Colon (tissue), 2 donors: ENCODE results near the gene RPS6KA2.
"Not testable (repeated sequence)": the region's sequence is repeated elsewhere in the genome, so short reads cannot be mapped to it uniquely, and the experiment has no call there.

Source experiments
- FAIRE-seq: peaks from 2 replicates; lab custom pipeline; 2012; peaks lifted over from hg19 to GRCh38; lab: Jason Lieb, UNC
- donor health status: control.
- donor health status: control.

The RPS6KA2 gene

GRCh38 chr6:166417285-166417691, 209.8 kb downstream of the RPS6KA2 start:
- no peak for FAIRE-seq

DNA sequence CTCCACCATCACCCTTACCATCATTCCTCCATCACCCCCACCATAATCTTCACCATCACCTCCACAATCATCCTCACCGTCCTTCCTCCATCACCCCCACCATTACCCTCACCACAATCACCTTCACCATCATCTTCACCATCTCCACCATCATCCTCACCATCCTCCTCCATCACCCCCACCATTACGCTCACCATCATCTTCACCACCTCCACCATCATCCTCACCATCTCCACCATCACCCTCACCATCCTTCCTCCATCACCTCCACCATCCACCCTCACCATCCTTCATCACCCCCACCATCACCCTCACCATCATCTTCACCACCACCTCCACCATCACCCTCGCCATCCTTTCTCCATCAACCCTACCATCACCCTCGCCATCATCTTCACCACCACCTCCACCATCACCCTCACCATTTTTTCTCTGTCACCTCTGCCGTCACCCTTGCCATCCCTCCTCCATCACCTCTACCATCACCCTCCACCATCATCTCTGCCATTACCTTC, 211.2 kb downstream of the RPS6KA2 start:
- FAIRE-seq: no peak

DNA sequence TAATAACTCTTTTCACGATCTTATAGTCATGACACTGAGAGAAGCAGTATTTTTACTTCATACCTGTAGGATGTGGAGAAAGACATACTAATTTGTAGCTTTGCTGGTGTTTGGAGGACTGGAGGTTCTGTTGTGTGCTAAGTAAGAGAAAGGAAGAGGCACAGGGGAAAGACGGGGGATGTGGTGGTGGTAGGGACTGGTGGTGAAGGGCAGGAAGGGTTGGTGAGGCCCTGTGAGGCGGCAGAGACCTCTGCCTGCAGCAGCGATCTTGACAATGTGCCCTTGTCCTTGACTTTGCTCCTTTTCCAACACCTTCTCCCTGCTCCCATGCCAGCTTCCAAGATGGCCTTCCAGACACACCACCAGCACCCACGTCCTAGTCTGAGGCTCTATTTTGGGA, 211.7 kb downstream of the RPS6KA2 start:
- FAIRE-seq: no peak

DNA sequence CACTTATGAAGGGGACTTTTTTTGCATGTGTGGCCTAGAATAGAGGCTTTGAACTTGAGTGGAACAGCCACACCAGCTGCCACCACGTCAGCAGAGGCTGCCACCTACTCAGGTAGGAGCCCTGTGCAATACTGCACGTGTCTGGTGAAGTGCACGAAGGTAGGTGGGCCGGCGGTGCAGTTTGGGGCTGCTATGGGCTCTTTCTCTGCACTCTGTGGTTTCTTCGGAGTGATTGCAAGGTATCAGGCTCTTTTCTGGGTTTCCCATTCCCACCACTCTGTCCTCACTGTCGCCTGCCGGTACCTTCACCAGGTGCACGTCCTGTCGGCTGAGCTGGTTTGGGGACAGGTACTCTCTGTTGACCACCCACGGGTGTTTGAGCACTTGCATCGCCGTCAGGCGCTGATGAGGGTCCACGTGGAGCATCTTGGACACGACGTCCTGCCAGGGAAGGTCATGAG, 213.5 kb downstream of the RPS6KA2 start:
- FAIRE-seq: no peak

GRCh38 chr6:166412911-166413384, 214.1 kb downstream of the RPS6KA2 start:
- no peak for FAIRE-seq

DNA sequence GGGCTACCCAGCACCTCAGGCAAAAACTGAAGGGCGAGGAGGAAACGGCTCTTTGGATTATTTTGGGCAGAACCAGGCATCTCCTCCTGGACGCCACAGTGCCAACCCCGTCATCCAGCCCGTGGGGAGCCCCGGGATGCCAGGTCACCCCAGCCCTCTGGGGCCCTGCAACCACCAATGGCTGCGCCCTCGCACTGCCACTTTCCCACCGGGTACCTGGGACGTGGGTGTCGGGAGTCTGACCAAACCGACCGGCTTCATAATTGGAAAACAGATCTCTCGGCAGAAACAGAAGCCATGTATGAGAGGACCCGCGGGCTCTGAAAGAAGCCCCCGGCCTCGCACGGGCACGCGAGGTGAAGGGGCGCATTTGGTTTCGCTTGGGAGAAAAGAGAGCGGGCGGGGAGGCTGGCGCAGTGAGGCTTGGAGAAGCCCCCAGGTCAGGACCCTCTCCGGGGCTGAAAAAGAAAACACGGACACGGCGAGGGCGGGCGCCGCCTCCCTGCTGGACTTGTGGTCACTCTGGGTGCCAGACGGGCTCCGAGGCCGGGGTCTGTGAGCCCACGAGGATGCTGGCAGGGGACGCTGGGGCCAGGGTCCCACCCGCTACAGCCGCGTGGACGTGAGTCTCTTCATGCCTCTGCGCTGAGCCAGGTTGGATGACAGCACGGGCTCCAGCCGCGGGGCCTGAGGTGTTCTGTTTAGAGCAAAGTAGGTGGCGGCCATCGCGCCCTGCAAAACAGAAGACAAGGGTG, 214.7 kb downstream of the RPS6KA2 start:
- no peak for FAIRE-seq

DNA sequence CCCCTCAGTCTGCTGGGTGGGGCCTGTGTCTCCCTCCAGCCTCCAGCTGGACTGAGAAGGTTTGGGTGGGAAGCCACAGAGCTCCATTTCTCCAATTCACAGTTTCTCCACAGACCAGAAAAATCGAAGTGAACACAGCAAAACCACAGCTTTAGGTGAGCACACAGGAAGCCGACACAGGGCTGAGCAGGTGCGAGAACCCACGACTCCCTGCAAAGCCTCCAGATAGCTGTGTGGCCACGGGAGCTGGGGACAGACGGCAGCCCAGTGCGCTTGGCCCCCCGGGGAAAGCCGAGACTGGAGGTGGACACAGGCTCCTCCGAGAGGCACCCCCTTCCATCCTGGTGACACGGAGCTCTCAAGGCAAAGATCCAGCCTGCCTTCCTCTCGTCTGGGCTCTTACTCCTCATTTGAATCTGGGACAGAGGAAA, 215.3 kb downstream of the RPS6KA2 start:
- FAIRE-seq: no peak

DNA sequence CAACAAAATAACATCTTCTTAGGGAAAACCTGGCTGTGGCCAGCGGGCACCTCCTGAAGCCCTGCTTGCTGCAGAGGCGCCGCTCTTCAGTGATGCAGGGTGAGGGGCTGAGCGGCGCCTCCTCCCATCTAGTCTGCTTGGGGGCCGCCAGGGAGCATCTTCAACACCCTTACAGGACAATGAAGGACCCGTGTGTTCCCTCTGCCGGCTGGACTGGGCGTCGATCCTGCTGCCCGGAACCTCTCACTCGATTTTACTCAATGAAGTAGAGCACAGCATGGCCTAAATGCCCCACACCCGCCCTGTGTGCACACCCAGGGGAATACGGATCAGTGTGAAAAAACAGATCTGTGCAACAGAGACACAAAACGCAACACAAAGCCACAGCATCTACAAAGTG, 215.8 kb downstream of the RPS6KA2 start:
- FAIRE-seq: no peak

DNA sequence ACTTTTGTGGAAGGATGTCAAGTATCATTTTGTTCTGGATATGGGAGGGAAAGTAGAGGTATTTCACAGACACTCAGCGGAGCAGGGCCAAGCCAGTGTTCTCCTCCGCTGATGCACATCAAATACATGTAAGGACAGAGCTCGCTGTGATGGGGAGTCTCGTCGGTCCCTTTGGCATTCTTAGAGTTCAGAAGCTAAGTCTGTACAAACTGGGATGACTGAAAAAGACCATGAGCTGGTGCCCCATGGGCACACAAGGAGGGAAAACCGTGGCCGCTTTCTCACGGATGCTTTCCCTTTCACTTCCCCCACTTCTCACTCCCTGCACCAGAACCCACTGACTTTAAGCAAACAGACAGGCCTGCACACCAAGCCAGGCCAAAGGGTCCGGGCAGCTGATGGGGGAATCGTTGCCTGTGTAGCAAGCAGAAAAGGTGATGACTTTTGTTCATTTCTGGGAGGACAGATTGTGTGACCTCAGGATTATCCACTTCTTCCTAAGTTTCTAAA, 216.6 kb downstream of the RPS6KA2 start:
- no peak for FAIRE-seq

GRCh38 chr6:166408936-166409755, 217.9 kb downstream of the RPS6KA2 start:
- no peak for FAIRE-seq

DNA sequence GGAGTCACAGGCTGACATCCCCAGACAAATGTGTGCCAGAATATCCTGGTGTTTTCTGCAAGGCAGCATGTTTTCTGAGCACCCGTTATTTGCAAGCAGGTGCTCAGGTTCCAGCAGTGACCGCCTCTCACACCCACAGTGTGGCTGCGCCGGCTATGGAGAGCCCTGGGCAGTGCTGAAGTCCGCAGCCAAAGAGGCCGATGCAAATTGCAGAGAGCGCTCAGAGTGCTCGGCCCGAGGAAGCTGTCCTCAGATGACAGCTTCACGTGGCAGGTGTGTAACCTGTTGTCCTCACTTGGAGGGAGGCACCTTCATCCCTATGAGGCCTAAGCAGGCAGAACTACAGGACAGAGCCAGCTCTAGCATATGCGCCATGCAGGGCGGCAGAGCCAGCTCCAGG, 220.9 kb downstream of the RPS6KA2 start:
- no peak for FAIRE-seq

DNA sequence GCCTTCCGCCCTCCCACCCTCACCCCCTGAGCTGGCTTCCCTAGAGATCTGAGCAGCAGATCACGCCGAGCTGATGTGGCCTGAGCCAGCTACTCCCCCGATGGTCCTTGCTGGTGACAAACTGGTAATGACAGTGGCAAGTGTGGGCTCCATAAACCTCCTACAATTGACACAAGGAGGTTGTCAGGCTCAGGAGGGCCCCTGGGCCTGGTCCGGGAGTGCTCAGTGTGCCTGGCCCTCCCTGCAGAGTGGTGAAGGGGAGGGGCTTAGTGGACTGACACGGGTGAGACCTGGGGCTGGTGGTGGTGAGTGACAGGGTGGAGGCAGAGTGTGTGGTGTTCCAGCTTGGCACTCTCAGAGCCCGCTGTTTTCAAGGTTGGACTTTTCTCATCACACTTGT, 221.7 kb downstream of the RPS6KA2 start:
- FAIRE-seq: no peak

DNA sequence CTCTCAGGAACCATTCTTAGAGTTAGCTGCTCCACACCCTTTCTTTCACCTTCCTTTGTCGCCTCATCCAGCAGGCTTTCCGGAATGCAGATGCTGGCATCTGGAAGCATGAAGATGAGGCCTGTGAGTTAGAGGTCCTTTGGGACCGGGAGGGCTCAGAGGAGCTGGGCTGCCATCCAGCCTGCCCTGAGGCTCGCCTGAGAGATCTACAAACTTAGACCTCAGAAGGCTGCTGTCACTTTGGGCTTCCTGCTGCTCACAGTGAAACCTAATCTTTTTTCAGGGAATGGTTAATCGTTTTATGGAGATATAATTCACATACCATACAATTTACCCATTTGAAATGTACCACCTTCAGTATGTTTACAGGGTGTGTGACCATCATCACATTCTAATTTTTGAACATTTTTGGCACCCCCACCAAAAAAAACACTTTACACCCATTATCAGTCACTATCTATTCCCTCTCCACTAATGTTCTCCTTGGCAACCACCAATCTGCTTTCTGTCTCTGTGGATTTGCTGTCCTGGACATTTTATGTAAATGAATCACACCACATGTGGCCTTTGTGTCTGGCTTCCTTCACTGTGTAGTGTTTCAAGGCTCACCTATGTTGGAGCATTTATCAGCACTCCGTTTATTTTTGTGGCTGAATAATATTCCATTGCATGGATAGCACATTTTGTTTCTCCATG, 224.3 kb downstream of the RPS6KA2 start:
- no peak for FAIRE-seq

DNA sequence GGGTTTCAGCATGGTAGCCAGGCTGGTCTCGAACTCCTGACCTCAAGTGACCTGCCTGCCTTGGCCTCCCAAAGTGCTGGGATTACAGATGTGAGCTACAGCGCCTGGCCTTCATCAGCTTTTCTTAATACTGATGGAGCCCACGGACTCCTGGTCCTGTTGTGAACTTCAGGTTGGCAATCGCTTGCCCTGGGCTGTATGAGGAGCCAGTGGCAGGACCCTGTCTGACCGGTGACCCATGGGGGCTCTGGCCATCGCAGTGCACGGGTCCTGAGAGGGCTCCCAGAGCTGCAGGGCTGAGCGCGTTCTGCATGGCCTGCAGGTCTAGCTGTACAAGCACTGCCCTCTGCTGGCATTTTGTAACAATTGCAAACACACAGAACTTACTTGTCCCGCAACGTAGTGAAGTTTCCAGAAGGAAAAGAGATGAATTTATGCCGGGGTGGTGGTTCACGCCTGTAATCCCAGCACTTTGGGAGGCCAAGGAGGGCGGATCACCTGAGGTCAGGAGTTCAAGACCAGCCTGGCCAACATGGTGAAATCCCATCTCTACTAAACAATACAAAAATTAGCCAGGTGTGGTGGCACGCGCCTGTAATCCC, 226.3 kb downstream of the RPS6KA2 start:
- not testable (repeated sequence) for FAIRE-seq

DNA sequence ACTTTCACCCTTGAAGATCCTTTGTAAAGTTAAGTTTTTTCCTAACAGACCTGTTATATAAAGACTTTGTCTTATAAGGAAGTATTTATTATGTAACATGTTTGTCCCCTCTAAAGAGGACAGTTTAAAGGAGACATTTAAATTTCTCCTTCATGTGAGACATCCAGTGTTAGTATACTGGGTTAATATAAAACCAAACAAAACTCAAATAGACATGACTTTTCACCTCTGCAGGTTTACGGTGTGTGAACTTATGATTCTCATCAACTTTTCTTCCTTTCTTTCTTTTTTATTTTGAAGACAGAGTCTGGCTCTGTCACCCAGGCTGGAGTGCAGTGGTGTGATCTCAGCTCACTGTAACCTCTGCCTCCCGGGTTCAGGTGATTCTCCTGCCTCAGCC, 226.9 kb downstream of the RPS6KA2 start:
- no peak for FAIRE-seq

DNA sequence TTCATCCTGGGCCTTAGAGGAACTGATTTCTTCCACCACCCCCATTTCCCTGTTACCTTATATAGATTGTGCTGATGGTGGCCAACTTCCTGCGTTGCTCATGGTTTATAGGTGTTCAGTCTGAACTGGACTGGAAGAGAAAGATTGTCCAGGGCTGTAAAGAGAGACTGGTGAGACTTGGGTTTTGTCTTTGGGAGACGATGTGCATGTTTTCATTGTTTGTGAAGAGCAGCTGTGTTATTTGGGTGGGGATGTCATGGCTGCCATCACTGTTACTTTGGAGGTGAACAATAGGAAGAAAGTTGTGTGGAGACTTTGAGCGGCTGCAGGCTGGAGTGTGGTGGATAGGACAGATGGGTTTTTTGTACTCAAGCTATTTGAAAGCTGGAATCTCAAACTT, 228.7 kb downstream of the RPS6KA2 start:
- no peak for FAIRE-seq

- FAIRE-seq: no peak
Observed at GRCh38 chr6:166397849-166398248, 229.2 kb downstream of the RPS6KA2 start.

- FAIRE-seq: no peak
Observed at GRCh38 chr6:166395778-166396177, 231.3 kb downstream of the RPS6KA2 start.

DNA sequence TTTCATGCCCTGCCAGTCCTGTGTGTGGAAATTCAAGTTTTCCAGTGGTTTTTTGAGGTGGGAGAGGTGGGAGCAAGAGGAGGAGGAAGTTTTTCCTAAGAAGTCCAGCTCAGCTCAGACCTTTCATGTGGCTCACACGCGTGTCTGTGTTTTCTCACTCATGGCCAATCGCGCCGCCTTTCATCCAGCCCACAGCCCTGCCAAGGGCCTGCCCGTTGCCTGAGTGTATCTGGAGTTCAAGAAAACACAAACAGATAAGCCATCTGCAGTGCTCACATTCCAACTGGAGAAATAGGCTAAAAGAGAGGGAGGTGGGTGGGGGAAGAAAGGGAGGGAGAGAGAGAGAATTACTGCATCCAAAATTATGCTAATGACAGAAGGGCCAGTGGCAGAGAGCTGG, 231.7 kb downstream of the RPS6KA2 start:
- FAIRE-seq: no peak

DNA sequence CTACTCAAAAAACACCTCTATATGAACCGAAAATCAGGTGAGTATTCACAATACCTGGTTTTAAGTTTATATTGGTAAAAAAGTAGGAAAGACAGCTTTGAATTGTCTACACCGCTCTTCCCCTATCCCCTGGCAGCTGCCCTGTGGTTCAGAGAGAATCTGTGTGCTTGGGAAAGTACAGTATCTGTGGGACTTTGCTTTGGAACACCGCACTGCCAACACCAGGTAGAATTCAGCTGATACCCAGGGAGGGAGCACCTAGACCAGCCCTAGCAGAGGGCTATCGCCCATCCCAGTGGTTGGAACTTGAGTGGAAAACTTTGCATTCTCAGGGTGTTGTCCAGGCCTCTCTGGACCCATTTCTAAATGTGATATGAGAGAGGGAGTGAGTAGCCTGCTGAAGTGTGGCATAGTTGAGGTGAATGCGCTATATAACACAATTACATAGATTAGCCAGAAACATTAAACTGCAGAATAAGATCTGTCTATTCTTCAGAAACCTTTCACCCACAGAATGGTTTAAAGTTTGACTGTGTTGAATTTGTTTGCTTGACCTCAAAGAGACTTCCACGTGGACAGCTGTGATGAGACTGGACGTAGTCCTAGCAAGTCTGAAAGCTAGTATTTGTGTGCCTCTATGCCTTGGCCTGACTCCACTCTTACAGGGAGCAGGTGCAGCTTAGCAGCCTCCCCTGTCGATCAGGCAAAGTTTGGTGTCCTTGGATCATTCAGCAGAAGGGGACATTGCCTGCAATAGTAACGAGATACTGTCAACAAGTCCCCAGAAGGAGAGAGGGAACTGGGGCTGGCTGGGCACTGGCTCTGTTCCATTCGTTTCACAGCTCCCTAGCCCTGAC, 232.8 kb downstream of the RPS6KA2 start:
- FAIRE-seq: no peak

GRCh38 chr6:166393535-166393823, 233.6 kb downstream of the RPS6KA2 start:
- no peak for FAIRE-seq
